GM18502 (cell line): ENCODE measurements around the gene KRTAP10-9.
"Not testable (repeated sequence)": the region's sequence is repeated elsewhere in the genome, so short reads cannot be mapped to it uniquely, and the experiment has no call there.

ENCODE experiments used
- ATAC-seq: cut with Tn5 transposase; IDR thresholded peaks from one replicate; pipeline ENCODE4 v1.9.1; 2021; ENCODE audit warnings: mild to moderate bottlenecking; ENCODE audit not compliant: unreplicated experiment, poor library complexity

KRTAP10-9 gene, protein sequence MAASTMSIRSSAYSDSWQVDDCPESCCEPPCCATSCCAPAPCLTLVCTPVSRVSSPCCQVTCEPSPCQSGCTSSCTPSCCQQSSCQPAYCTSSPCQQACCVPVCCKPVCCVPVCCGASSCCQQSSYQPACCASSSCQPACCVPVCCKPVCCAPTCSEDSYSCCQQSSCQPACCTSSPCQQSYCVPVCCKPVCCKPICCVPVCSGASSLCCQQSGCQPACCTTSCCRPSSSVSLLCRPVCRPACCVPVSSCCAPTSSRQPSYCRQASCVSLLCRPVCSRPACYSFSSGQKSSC

DNA sequence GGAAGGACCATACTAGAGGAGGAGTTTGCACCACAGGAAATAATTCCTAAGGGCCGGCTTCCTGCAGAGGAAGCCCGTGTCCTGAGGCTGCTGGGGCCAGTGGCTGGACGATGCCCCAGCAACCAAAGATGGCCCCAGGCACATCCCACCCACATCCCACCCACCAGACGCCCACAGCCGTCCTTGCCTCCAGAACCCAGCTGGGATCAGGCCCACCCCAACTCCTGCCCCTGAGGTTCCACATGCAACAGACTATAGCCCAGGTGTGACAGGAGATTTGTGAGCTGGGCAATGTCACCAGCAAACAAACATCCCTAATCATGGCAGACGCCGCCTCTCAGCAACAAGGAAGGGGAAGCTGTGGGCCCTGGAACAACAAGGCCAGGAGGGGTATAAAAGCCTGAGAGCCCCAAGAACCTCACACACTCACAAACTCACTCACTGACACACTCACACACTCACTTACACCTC is at the start of gene KRTAP10-9:
KRTAP10-9 (plus strand) TSS at position 421 of the 471 bp plus-strand sequence. CDS start 79 bp downstream, outside the sequence.
- ATAC-seq, result no peak

DNA sequence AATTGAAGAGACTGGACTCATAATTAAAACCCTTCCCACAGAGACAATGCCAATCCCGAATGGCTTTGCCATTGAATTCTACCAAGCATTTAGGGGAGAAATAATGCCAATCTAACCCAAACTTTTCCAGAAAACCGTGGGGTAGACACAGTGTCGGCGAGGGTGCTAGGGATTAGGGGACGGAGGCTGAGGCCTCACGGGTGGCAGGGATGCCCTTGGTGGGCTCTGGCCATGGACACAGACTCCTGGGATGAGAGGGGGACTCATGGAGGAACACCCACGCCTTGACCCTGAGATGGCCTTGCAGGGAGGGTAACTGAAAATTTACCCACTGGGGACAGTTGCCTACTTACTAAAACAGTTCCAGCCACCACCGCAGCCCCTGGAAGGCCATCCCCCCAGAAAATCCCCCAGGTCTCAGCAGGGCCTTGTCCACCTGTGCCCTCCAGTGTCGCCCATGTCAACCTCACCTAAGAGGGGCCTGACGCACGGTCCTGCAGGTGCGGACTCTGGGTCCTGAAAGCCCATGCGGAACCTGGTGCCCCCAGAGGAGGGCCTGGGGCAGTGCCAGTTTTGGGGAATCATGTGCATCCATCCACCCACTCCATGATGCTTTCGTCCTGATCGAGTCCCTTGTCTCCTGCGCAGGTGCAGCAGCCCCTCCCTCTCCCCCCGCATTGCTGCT is 48.4 kb upstream of the KRTAP10-9 start:
- ATAC-seq, result no peak

DNA sequence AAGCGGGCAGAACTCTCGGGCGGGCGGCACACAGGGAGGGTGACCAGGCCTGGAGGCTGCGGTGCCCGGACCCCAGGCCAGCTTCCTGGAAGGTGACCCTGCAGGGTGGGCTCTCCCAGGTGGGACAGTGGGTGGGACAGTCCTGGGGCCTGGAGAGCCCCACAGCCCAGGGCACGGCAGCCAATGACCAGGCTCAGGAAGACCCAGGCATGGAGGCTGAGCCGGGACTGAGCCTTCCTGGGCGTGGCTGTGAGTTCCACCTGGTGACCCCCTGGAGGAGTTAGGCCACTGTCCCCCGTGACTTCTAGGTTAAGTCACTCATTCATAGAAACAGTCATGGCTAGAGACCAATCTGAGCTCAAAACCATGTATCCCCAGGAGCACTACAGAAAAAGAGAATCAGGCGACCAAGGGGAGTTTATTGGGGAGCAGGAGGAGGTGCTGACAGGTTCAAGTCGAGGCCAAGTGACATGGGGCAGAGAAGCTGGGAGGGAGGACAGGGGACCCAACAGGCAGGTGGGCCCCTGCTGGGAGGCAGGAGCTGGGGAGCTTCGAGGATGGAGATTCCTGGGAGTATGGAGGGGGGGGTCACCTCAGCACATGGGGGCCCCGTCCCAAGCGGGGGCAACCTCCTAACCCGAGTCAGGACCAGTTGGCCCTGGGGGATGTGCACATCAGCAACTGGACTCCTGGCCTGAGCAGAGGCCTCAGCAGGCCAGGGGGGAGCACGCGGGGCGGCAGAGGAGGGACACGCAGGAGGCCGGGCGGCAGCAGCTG is 47.6 kb upstream of the KRTAP10-9 start:
- no peak for ATAC-seq

DNA sequence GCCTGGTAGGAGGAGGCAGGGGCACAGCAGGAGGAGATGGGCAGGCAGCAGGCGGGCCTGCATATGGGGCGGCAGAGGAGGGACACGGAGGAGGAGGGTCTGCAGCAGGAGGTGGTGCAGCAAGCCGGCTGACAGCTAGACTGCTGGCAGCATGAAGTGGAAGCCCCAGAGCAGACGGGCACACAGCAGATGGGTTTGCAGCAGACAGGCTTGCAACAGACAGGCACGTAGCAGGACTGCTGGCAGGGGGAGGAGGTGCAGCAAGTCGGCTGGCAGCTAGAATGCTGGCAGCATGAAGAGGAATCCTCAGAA is 47.1 kb upstream of the KRTAP10-9 start:
- ATAC-seq, result no peak

DNA sequence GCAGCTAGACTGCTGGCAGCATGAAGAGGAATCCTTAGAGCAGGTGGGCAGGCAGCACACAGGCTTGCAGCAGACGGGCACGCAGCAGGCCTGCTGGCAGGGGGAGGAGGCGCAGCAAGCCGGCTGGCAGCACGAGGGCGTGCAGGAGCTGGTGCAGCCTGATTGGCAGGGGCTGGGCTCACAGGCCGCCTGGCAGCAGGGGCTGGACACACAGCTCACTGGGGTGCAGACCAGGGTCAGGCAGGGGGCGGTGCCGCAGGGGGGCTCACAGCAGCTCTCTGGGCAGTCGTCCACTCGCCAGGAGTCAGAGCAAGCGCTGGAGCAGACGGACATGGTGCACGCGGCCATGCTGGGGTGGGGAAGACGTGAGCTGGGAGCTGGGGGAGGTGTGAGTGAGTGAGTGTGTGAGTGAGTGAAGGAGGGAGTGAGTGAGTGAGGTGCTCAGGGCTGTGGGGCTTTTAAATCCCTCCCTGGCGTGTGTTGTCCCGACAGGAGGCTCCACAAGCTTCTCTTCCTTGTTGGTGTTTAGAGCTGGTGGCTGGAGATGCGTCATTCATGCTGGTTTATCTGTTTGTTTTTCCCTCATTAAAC is 46.6 kb upstream of the KRTAP10-9 start, which contains the start of gene KRTAP10-5:
KRTAP10-5 (minus strand) TSS at position 374 of the 591 bp plus-strand sequence; CDS start at position 348, 26 bp downstream.
- ATAC-seq, result not testable (repeated sequence)

- ATAC-seq, result no peak
Observed at GRCh38 chr21:44581158-44581557, 45.7 kb upstream of the KRTAP10-9 start.

- ATAC-seq, result no peak
Observed at GRCh38 chr21:44582055-44582454, 44.8 kb upstream of the KRTAP10-9 start.

DNA sequence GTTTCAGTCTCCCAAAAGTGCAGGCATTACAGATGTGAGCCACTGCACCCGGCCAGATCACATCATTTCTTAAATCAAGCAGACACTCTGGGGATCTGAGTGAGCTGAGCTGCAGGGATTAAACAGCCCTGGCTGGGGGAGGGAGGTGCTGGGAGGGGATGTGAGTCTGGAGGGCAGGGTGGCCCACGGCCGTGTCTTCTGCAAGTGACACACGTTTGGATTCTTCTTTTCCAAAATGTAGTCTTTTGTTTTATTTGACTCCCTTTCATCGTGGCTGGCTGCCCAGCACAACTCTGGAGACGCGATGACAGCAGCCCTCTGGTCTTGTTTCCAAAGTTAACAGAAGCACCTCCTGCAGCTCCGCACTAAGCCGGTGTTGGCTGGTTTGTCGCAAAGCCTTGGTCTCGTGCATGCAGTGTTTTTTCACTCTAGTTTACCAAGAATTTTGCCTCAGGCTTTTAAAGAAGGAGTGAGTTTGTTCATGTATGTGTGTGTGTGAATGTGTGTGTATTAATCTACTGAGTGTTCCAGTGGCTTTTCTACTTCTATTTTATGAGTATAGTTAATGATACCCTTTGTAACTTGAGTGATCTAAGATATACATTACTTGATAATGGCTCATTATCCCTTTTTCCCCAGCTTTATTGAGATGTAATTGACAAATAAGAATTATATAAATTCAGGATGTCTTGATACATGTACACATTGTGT is 43.6 kb upstream of the KRTAP10-9 start:
- ATAC-seq, result no peak

DNA sequence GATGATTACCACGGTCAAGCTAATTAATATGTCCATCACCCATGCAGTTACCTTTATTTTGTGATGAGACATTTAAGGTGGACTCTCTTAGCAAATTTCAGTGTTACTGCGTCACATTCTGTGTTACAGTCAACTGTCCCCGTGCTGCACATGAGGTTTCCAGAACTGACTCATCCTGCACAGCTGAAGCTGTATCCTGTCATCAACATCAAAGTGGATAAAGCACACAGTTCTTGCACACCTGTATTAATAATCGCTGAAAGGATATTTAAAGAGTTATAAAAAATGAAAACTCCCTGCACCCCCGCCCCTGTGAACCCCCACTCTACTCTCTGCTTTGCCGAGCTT is 43.1 kb upstream of the KRTAP10-9 start:
- no peak for ATAC-seq

- no peak for ATAC-seq
Observed at GRCh38 chr21:44585892-44586291, 41.0 kb upstream of the KRTAP10-9 start.

GRCh38 chr21:44589094-44589493 is 37.8 kb upstream of the KRTAP10-9 start:
- ATAC-seq, result no peak

- ATAC-seq, result no peak
Observed at GRCh38 chr21:44589586-44590305, 37.1 kb upstream of the KRTAP10-9 start.

GRCh38 chr21:44590311-44590721 is 36.6 kb upstream of the KRTAP10-9 start:
- no peak for ATAC-seq

GRCh38 chr21:44590897-44591800 is 35.7 kb upstream of the KRTAP10-9 start:
- ATAC-seq, result not testable (repeated sequence)

DNA sequence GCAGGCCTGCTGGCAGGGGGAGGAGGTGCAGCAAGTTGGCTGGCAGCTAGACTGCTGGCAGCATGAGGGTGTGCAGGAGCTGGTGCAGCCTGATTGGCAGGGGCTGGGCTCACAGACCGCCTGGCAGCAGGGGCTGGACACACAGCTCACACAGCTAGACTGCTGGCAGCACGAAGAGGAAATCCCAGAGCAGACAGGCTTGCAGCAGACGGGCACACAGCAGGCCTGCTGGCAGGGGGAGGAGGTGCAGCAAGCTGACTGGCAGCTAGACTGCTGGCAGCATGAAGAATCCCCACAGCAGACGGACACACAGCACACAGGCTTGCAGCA is 35.1 kb upstream of the KRTAP10-9 start:
- not testable (repeated sequence) for ATAC-seq

GRCh38 chr21:44592446-44593311 is 34.2 kb upstream of the KRTAP10-9 start, which contains the start of gene KRTAP10-6:
TSS of gene KRTAP10-6 (minus strand) at chr21:44592505. CDS start at chr21:44592484, 21 bp downstream.
- ATAC-seq, result no peak

- ATAC-seq, result no peak
Observed at GRCh38 chr21:44593598-44594405, 33.1 kb upstream of the KRTAP10-9 start.
